GM12878 (cell line): ENCODE measurements around the gene MEGF11. TPM values are rescaled to one million over a fixed set of nuclear protein-coding genes. Genes with fewer than 3 reads are reported as not detected.

Experiments
- ATAC-seq: fragments of 200-7000 bp; cut with Tn5 transposase; 3 replicates; pipeline ENCODE4 v1.9.1; 2020; ENCODE audit warnings: mild to moderate bottlenecking, moderate library complexity
- BruUV-seq: library from RNA; stranded (reverse); fragments of 400-500 nt; replicated peaks from 2 replicates; lab custom pipeline; 2021; lab: Mats Ljungman, UMichigan
- CTCF ChIA-PET: fragments of 300-600 bp; sonication (Branson Sonifier 250); formaldehyde crosslinking; extraction: SDS; loops from one replicate; lab custom pipeline; 2021; ENCODE audit warnings: inconsistent platforms; lab: Yijun Ruan, JAX
- POLR2A ChIA-PET: fragments of 350-600 bp; formaldehyde crosslinking; extraction: SDS; loops from one replicate; lab custom pipeline; 2021; ENCODE audit warnings: inconsistent platforms; lab: Charles Lee
- RAD21 ChIA-PET: fragments of 300-600 bp; sonication (Branson Sonifier 250); formaldehyde crosslinking; loops from one replicate; lab custom pipeline; 2023; ENCODE audit warnings: antibody characterized with exemption; ENCODE audit not compliant: unreplicated experiment; lab: Charles Lee
- SMC1A ChIA-PET: fragments of 300-600 bp; sonication (Branson Sonifier 250); formaldehyde crosslinking; loops from one replicate; lab custom pipeline; 2023; ENCODE audit not compliant: unreplicated experiment, uncharacterized antibody; lab: Charles Lee
- DNase-seq: peaks from one replicate; pipeline ENCODE4 v3.0.0-alpha.2; 2011; ENCODE audit warnings: low read depth, low spot score
- FAIRE-seq: peaks from 3 replicates; lab custom pipeline; 2011; peaks lifted over from hg19 to GRCh38; lab: Jason Lieb, UNC
- H2AFZ ChIP-seq: 2 replicates; pipeline ENCODE4 v1.6.0; 2011; ENCODE audit warnings: low read depth, low read length, control low read depth; ENCODE audit not compliant: control insufficient read depth
- H3K27ac ChIP-seq: 2 replicates; pipeline ENCODE4 v1.5.1; 2011; ENCODE audit warnings: control low read depth; ENCODE audit not compliant: control insufficient read depth, insufficient read depth
- H3K27me3 ChIP-seq, 2 experiments: replicated peaks in 1 of 2; 2 replicates each; pipeline versions ENCODE4 v1.6.0 to v1.6.1; 2011; ENCODE audit warnings: low read length in 1 of 2; ENCODE audit not compliant: control insufficient read depth in 2 of 2, insufficient read depth in 2 of 2
- H3K36me3 ChIP-seq, 2 experiments: 2 replicates each; pipeline ENCODE4 v1.5.1; 2011; ENCODE audit warnings: low read length in 1 of 2; ENCODE audit not compliant: control insufficient read depth in 2 of 2, insufficient read depth in 2 of 2
- H3K4me1 ChIP-seq: 2 replicates; pipeline ENCODE4 v1.6.1; 2011; ENCODE audit warnings: mild to moderate bottlenecking, low read length, moderate library complexity, mixed read lengths; ENCODE audit not compliant: control insufficient read depth, insufficient read depth
- H3K4me2 ChIP-seq: 2 replicates; pipeline ENCODE4 v1.6.0; 2011; ENCODE audit warnings: control low read depth; ENCODE audit not compliant: control insufficient read depth, insufficient read depth
- H3K4me3 ChIP-seq: fragments of 200-600 bp; sonication (generic); 2 replicates; pipeline ENCODE4 v1.5.1; 2016
- H3K79me2 ChIP-seq: 2 replicates; pipeline ENCODE4 v1.6.0; 2011; ENCODE audit warnings: low read length; ENCODE audit not compliant: control insufficient read depth, insufficient read depth
- H3K9ac ChIP-seq: 2 replicates; pipeline ENCODE4 v1.8.0; 2011; ENCODE audit warnings: low read length, control low read depth, mixed read lengths; ENCODE audit not compliant: control insufficient read depth, insufficient read depth
- H3K9me3 ChIP-seq: replicated peaks from 3 replicates; pipeline ENCODE4 v1.5.1; 2011; ENCODE audit warnings: mild to moderate bottlenecking, low read length; ENCODE audit not compliant: control insufficient read depth, insufficient read depth
- H4K20me1 ChIP-seq: 2 replicates; pipeline ENCODE4 v1.6.0; 2011; ENCODE audit not compliant: control insufficient read depth, insufficient read depth
- BRCA1 ChIP-seq: IDR thresholded peaks from 2 replicates; pipeline ENCODE4 v1.6.1; 2011; ENCODE audit warnings: low read depth, low read length, improper control_type of control experiment
- SP1 ChIP-seq: IDR thresholded peaks from one replicate; pipeline ENCODE4 v1.6.1; 2011; ENCODE audit warnings: low read depth, low read length
- WGBS: methylation state at CpG from one replicate; pipeline ENCODE4 v1.1.6; 2016; ENCODE audit warnings: low lambda C conversion rate; ENCODE audit not compliant: insufficient replicate concordance, insufficient coverage; ENCODE audit errors: missing lambda C conversion rate; 5-methylcytosine and 5-hydroxymethylcytosine counted together
- in situ Hi-C: fragments of 300-500 bp; cut with MboI; formaldehyde crosslinking; loops from 9 replicates; pipeline ENCODE4 v1.14.3; 2018; ENCODE audit warnings: mixed read lengths
- intact Hi-C: fragments of 100-400 bp; cut with micrococcal nuclease; formaldehyde crosslinking; loops from one replicate; pipeline ENCODE4 v1.14.2; 2022; ENCODE audit not compliant: unreplicated experiment
- polyA plus RNA-seq, 11 experiments: library from polyadenylated mRNA; depleted of rRNA in 4 of 11; unstranded in 6 of 11; stranded (reverse) in 5 of 11; fragments of >200 nt; fragmentation: Nextera tagmentation in 4 of 11; fragmentation: Illumina TruSeq in 1 of 11; extraction: Ambion mirVana in 4 of 11; extraction: Trizol in 1 of 11; gene quantifications; 1 replicate in 1 of 11; 2 replicates in 10 of 11; pipeline versions ENCODE4 v1.2.1 to v1.2.3, GENCODE V29; 2011 to 2016; ENCODE audit warnings: inconsistent platforms in 2 of 11, missing spikeins in 2 of 11, low read depth in 1 of 11
- total RNA-seq, 4 experiments: library from RNA; depleted of rRNA in 3 of 4; stranded (reverse); fragments of >200 nt in 3 of 4; fragmentation: Illumina TruSeq in 1 of 4; extraction: Trizol in 1 of 4; gene quantifications; 2 replicates each; pipeline versions ENCODE4 v1.2.1 to v1.2.3, GENCODE V29; 2013 to 2021
- TF ChIP-seq, protein P1 (sequence below): fragments of 450-650 bp; conservative IDR thresholded peaks from 2 replicates; pipeline ENCODE4 v1.6.1; 2017; ENCODE audit warnings: mild to moderate bottlenecking, moderate library complexity
- TF ChIP-seq, protein P2 (sequence below): fragments of 150-350 bp; IDR thresholded peaks from 2 replicates; pipeline ENCODE4 v1.6.1; 2014; ENCODE audit warnings: mild to moderate bottlenecking, low read depth, low read length
- TF ChIP-seq, protein P3 (sequence below): IDR thresholded peaks from 2 replicates; pipeline ENCODE4 v1.6.1; 2012; ENCODE audit warnings: mild to moderate bottlenecking, low read depth, low read length

Gene MEGF11
- total and polyA plus RNA-seq, 10 of the 15 experiments (the other 5 are each of a cell fraction or from before 2014, with no cell fraction given) = 0.03 to 1.7 (median 0.49) TPM

DNA sequence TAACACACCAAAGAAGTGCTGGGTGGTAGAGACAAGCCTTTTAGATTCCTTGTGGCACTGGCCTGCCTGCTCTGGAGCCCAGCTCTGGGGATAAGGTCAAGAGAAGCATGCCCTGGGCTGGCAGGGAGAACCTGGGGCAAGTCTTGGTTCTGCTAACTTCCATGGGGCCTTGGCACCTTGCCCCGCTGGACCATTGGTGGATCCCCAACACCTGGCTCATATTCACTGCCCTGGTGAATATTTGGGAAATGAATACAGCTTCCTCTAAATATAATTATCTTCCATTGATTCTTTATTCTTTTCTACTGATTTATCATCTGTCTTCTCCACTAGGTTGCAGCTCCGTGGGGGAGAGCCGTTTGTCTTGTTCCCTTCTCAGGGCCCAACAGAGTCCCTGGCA is 294.7 kb downstream of the MEGF11 start:
- Histone ChIP-seq H3K36me3 (no peaks in the 10 kb centered on the region), H3K9me3 (no peaks in the 10 kb centered on the region), H2AFZ (no peak overlapping the region), H3K27me3 (no peaks in the 10 kb centered on the region), H4K20me1 (no peaks in the 10 kb centered on the region), H3K79me2 (no peaks in the 10 kb centered on the region), H3K27ac (no peak overlapping the region), H3K4me2 (no peak overlapping the region), H3K4me1 (no peaks in the 10 kb centered on the region), H3K9ac (no peak overlapping the region), H3K4me3 (no peak overlapping the region)
- FAIRE-seq (no peak), DNase-seq (no peak), ATAC-seq (no peak)
- TF ChIP-seq SP1 = no peak
- in situ Hi-C loops = no loop called here
- no TSS peak for BruUV-seq
- ChIA-PET RAD21 (interaction anchor here (0.8 to 2.1 kb wide), 2 partner anchors 37 to 84 kb away, joined by 3 to 12 read pairs; no protein-coding TSS in a partner anchor), SMC1A (interaction anchor here (0.6 to 1.5 kb wide), 2 partner anchors 38 to 61 kb away, joined by 3 to 8 read pairs; no protein-coding TSS in a partner anchor), POLR2A (interaction anchor here (1.2 kb wide), 1 partner anchor 10 kb away, joined by 4 read pairs; no protein-coding TSS in a partner anchor), CTCF (interaction anchor here (1.1 to 1.3 kb wide), 3 partner anchors 21 to 42 kb away, joined by 3 to 4 read pairs (median 4); no protein-coding TSS in a partner anchor)
- intact Hi-C loops = no loop called here
- WGBS = 0% methylated on average over 3 of the region's 3 CpGs

DNA sequence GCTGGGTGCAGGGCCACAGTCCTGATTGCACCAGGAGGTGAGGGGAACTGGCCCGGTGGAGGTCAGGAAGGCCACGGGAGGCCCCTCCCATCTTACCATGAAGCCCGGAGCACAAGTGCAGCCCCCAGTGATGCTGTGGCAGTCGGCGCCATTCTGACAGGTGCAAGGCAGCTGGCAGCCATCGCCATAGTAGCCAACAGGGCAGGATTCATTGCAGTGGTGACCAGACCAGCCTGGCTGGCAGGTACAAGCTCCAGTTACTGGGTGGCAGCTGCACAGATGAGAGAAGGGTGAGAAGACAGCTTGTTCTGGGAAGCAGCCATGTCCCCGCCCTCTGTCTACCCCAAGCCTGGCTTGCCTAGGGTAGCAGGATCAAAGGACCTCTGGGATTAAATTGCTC is 296.1 kb downstream of the MEGF11 start:
- Histone ChIP-seq H3K4me3 (no peak overlapping the region), H3K27me3 (no peaks in the 10 kb centered on the region), H2AFZ (no peak overlapping the region), H3K4me2 (no peak overlapping the region), H3K79me2 (no peaks in the 10 kb centered on the region), H3K9ac (no peak overlapping the region), H3K4me1 (no peaks in the 10 kb centered on the region), H4K20me1 (no peaks in the 10 kb centered on the region), H3K9me3 (no peaks in the 10 kb centered on the region), H3K36me3 (no peaks in the 10 kb centered on the region), H3K27ac (no peak overlapping the region)
- ChIA-PET CTCF (interaction anchor here (0.6 kb wide), 1 partner anchor 149 kb away, joined by 3 read pairs; no protein-coding TSS in a partner anchor), SMC1A (no interaction called here), RAD21 (interaction anchor here (2.1 kb wide), 1 partner anchor 36 kb away, joined by 12 read pairs; no protein-coding TSS in a partner anchor), POLR2A (no interaction called here)
- in situ Hi-C loops (no loop called here), intact Hi-C loops (no loop called here)
- ATAC-seq (no peak), FAIRE-seq (no peak), DNase-seq (no peak)
- 38% methylated on average over 7 of the region's 7 CpGs for WGBS
- no TSS peak for BruUV-seq
- TF ChIP-seq, protein P1, sequence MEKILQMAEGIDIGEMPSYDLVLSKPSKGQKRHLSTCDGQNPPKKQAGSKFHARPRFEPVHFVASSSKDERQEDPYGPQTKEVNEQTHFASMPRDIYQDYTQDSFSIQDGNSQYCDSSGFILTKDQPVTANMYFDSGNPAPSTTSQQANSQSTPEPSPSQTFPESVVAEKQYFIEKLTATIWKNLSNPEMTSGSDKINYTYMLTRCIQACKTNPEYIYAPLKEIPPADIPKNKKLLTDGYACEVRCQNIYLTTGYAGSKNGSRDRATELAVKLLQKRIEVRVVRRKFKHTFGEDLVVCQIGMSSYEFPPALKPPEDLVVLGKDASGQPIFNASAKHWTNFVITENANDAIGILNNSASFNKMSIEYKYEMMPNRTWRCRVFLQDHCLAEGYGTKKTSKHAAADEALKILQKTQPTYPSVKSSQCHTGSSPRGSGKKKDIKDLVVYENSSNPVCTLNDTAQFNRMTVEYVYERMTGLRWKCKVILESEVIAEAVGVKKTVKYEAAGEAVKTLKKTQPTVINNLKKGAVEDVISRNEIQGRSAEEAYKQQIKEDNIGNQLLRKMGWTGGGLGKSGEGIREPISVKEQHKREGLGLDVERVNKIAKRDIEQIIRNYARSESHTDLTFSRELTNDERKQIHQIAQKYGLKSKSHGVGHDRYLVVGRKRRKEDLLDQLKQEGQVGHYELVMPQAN = no peak
- TF ChIP-seq, protein P2, sequence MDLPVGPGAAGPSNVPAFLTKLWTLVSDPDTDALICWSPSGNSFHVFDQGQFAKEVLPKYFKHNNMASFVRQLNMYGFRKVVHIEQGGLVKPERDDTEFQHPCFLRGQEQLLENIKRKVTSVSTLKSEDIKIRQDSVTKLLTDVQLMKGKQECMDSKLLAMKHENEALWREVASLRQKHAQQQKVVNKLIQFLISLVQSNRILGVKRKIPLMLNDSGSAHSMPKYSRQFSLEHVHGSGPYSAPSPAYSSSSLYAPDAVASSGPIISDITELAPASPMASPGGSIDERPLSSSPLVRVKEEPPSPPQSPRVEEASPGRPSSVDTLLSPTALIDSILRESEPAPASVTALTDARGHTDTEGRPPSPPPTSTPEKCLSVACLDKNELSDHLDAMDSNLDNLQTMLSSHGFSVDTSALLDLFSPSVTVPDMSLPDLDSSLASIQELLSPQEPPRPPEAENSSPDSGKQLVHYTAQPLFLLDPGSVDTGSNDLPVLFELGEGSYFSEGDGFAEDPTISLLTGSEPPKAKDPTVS = no peak
- TF ChIP-seq, protein P3, sequence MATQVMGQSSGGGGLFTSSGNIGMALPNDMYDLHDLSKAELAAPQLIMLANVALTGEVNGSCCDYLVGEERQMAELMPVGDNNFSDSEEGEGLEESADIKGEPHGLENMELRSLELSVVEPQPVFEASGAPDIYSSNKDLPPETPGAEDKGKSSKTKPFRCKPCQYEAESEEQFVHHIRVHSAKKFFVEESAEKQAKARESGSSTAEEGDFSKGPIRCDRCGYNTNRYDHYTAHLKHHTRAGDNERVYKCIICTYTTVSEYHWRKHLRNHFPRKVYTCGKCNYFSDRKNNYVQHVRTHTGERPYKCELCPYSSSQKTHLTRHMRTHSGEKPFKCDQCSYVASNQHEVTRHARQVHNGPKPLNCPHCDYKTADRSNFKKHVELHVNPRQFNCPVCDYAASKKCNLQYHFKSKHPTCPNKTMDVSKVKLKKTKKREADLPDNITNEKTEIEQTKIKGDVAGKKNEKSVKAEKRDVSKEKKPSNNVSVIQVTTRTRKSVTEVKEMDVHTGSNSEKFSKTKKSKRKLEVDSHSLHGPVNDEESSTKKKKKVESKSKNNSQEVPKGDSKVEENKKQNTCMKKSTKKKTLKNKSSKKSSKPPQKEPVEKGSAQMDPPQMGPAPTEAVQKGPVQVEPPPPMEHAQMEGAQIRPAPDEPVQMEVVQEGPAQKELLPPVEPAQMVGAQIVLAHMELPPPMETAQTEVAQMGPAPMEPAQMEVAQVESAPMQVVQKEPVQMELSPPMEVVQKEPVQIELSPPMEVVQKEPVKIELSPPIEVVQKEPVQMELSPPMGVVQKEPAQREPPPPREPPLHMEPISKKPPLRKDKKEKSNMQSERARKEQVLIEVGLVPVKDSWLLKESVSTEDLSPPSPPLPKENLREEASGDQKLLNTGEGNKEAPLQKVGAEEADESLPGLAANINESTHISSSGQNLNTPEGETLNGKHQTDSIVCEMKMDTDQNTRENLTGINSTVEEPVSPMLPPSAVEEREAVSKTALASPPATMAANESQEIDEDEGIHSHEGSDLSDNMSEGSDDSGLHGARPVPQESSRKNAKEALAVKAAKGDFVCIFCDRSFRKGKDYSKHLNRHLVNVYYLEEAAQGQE = no peak
- no peak for TF ChIP-seq BRCA1
